Fibroblast of skin of right biceps (primary cell): ENCODE data around the gene RSU1.
"Not testable (repeated sequence)": the region's sequence is repeated elsewhere in the genome, so short reads cannot be mapped to it uniquely, and the experiment has no call there.

Experiments used
- DNase-seq: peaks from one replicate; pipeline ENCODE4 v3.0.0-alpha.2; 2013

RSU1 gene

DNA sequence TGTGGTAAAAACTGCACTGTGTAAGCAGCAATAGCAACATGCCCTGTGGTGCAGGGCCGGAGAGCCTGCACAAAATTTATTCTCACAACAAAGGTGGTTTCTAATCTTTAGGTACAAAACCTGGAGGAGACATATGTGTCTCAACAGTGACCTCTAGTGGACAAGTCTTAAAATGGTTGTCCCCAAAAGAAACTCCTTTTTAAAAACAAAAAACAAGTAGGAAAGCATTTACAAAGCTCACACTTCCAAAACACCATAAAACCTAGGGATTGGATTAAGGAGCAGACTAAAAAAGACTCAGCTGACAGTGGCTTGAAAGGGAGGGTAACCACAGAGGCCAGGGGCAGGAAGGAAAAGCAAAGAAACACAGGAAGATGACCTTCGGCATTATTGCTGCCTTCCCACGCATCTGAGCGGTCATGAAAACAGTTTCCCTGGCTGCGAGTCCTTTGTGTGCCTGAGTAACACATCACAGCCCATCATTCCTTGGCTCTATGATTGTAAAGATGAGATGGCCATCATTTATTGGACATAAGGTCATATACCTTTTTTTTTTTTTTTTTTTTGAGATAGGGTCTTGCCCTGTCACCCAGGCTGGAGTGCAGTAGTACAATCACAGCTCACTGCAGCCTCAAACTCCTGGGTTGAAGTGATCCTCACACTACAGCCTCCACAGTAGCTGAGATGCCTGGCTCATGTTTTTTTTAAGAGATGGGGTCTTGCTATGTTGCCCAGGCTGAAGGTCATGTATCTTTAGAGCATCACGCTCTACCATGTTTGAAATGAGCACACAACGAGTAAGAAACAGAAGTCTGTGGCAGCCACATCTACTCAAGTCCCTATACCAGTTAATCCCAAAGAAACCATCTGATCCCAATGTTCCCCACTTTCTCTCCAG, 39.5 kb downstream of the RSU1 start:
- DNase-seq, result peak; percentile 45

DNA sequence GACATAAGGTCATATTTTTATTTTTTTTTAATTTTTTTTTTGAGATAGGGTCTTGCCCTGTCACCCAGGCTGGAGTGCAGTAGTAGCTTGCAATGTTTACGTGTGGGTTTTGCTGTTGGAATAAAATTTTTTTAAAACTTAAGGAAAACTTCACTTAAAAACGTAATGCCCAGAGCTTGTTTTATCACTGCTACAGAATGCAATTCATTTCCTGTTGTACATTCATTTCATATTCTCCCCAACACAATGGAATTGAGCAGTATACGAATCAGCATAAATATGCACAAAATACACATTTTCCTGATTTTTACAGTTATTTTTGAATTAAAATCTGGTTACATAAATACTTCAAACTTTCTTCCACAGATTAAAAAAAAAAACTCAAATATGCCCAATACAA, 40.3 kb downstream of the RSU1 start:
- DNase-seq, result peak; percentile 11

- DNase-seq, result no peak
These were observed 43.9 kb downstream of the RSU1 start for GRCh38 chr10:16773334-16773733.

DNA sequence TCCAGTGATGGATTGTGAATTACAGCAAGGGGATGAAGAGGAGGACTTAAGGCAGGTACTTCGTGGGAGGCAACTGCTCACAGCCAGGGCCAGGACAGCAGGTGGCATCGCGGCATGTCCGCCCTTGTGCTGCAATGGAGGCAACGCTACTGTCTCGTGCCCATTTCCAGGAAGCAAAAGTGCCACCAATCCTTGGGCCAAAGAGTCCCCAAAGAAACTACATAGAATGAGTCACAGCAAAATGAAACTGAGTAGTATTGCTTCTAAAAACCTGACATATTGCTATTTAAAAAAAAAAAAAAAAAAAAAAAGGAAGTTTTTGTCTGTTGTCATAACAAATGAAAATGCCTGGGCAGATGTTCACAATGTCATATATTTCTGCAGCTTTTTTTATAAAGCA, 46.6 kb downstream of the RSU1 start:
- DNase-seq, result no peak

DNA sequence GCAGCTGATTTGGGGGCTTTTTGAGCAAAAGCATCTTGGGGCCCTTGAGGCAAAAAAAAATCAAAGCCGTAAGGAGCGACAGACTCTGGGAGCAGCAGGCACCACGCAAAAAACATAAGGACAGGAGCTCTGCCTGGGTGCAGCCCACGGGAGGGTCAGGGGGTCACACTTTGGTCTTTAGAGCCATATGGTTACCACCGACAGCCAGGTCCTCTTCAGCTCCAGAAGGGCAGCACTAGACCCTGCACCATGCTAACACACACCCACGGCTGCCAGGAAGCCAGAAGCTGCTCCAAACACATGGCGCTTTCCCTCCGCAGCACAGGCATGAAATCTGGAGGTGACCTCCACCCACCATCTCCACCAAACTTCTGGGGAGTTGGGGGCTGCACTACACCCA, 47.1 kb downstream of the RSU1 start:
- DNase-seq, result no peak

DNA sequence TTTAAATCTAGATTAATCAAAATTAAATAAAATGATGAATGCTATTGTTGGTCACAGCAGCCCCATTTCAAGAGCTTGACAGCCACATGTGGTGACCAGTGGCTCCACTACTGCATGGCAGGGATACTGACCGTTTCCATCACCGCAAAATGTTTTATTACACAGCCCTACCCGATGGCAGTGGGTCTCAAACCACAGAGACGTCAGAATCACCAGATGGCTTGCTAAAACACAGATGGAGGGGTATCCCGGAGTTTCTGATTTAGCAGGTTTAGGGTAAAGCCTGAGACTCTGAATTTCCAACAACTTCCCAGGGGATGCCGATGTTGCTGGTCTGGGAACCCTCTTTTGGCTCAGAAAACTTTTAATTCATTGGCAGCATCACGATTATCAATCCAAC, 47.9 kb downstream of the RSU1 start:
- no peak for DNase-seq

DNA sequence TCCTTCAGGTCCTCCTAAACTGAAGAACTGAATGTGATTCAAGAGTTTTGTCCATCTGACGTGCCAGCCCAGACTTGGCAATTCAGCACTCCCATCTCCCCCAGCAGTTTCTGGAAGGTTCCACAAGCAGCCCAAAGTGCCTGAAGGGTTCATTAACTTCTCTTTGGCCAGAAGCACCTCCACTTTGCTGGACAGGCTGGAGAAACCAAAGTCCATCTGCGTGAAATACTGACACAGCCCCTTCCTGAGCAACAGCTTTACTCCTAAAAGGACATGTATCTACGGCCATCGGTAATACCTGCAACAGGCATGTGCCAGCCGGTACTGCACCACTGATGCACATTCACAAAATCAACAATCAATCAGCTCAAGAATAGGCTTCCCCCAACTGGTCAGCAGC, 48.5 kb downstream of the RSU1 start:
- no peak for DNase-seq

DNA sequence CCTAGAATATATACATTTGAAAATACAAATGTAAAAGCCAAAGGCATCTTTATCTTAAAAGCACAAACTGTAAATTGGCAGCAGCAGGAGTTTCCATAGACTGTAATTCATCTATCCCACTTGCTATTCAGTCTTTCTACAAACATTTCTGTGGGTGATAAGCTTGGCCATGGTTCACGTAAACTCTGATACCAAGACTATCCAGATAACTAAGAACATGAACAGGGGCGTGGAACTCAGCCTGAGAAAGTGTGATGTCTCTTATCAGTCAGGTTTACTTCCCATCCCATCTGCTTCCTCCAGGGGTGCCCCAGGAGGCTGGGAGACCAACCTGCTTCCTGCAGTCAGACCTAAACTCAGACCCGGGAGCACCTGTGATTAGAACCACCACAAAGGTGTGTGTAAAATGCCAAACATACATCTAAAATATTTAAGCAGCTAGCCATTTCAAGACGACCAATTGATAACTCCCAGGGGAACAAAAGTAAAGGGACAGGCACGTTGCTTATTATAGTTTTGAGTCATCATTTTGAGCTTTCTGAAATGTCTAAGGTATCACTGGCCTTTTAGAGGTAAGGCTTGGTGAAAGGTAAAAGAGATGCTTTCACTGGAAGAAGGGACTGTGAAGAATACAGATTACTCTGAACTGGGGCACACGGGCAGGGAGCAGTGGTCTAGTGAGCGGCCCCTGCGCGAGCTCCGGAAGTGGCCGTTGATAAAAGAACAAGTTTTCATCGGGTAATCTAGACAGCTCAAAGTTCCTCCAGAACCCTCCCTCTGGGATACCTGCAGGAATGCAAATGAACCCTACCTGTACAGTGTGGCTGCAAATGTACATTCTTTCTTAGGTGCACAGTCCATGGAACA, 51.5 kb downstream of the RSU1 start:
- DNase-seq, result no peak

GRCh38 chr10:16761300-16761699, 55.9 kb downstream of the RSU1 start:
- DNase-seq, result no peak

DNA sequence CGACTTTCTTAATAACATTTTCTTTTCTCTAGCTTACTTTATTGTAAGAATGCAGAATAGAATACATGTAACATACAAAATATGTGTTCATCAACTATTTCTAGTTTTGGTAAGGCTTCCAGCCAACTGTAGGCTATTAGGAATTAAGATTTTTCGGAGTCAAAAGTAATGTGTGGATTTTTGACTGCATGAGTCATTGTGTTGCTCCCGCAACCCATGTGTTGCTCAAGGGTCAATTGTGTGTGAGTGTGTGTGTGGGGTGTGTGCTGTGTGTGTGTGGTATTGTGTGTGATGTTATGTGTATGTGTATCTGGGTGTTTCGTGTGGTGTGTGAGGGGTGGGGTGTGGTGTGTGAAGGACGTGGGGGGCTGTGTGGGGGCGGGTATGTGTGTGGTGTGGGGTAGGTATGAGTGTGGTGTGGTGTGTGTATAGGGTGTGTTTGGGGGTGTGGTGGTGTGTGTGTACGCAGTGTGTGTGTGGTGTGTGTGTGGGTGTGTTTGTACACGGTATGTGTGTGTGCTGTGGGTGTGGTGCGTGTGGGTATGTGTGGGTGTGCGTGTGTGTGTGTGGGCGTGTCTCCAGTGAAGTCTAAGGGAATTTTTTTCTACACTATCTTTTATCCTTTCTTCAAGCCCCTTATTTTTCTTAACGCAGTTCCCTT, 60.5 kb downstream of the RSU1 start:
- peak; percentile 86 for DNase-seq

- no peak for DNase-seq
These were observed 62.5 kb downstream of the RSU1 start for GRCh38 chr10:16754765-16755164.

GRCh38 chr10:16752849-16753248, 64.4 kb downstream of the RSU1 start:
- not testable (repeated sequence) for DNase-seq

DNA sequence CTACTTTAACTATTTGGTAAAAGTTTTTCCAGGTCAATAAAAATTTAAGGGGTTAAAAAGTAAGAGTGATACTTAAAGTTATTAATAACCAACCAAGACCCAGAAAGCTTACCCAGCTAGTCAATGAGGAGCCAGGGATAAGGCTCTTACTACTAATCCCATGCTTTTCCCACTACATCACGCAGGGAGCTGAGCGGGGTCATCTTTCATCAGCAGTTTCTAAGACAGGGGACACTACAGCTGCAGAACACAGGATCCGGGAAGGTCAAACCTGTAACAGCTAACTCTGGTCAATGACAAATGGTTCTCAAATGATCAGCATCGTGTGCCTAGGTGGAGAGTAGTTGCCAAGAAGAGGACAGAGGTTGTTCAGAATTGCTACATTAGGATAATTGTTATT, 65.1 kb downstream of the RSU1 start:
- DNase-seq, result no peak

DNA sequence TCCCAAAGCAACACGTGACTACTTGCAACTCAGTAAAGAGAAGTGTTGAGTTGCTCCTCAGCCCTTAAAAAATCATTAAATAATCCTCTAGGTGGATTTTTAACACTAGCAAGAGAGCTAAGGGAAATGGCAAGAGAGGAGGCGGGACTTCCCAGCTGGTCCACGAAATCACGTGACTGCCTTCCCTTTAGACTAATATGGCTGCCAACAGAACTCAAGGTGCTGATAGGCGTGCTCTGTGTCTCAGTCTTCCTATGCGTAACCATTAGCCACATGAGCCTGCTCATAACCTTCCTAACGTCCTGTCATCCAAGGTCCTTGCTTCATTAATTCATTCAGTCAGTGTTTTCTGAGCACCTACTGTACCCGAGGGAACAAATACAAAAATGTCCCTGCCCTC, 66.0 kb downstream of the RSU1 start:
- no peak for DNase-seq

DNA sequence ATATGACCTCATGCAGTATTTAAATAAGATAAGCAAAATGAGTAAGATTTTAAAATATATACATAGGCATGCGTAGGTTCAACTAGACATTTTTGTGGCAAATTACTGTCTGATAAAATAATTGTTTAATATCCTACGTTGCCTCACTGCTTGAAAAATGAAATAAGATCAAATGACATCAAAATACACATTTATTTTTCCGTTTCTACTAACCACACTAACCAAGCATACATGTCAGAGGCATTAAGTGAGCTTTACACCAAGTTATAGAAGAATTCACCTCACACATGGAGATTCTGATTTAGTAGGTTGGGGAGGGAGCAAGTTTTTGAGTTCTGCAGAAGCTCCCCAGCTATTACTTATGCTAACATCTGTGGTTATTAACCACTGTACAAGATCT, 66.8 kb downstream of the RSU1 start:
- DNase-seq, result no peak

DNA sequence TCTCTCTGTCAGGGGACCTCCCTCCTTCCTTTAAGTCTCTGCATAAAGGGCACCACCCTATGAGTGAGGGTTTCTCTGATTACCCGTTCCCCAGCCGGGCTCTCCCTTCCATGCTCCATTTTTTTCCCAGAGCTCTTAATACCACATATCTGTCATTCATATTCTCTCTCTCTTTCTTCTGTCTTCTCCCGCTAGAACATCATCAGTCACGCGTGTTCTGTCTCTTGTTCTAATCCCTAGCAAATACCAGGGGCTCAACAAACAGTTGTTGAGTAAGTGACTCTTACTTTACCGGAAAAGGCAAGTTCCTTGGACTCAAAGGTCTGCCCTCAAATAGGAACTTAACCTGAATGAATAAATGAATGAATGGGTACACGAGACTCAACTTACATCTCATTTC, 68.5 kb downstream of the RSU1 start:
- DNase-seq, result no peak

GRCh38 chr10:16746856-16747255, 70.4 kb downstream of the RSU1 start:
- no peak for DNase-seq

DNA sequence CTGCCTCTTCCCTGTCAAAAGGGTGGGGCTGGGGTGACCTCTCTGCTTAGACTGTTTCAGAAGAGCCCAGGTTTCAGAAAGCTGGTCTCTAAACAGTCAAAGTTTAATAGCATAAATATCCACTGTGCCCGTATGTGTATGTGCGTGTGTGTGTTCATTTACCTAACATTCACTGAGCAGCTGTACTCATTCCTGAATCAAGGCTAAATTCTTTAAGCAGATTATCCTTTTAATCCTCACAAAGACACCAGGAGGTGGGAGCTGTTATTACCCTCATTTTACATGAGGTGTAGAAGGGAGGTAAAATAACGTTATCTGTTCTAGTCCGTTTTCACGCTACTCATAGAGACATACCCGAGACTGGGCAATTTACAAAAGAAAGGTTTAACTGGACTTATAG, 72.2 kb downstream of the RSU1 start:
- no peak for DNase-seq

GRCh38 chr10:16742165-16742960, 74.9 kb downstream of the RSU1 start:
- no peak for DNase-seq

DNA sequence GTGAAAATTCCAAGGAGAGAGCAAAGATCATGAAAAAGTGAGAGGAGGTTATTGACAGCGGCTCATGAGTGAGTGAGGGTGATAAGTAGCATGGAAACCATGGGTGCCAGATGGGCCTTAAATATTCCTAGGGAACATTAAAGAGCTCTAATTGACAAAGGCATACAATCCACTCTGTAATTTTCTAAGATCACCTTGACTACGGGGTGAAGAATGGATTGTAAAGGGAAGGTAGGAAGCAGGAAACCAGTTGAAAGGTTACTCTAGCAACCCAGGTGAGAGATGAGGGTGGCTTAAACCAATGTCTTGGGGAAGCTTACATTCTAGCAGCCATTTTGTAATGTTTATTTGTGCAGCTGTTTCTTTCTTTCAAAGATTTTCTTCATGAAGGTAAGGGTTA, 75.7 kb downstream of the RSU1 start:
- DNase-seq, result no peak

DNA sequence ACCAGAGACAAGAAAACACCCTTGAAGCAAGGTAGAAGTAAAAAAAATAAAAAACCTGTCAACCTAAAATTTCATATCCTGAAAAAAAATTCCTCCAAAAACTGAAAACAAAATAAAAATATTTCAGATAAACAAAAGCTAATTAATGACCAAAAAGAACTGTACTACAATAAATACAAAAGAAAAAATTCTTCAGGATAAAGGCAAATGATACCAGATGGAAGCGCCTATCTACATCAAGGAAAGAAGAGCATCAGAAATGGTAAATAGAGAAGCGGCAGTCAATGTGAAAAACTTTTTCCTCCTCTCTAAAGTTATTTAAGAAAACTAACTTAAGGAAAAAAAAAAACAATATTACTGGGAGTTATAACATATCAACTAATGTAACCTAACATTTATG, 79.8 kb downstream of the RSU1 start:
- no peak for DNase-seq

GRCh38 chr10:16735671-16736070, 81.6 kb downstream of the RSU1 start:
- DNase-seq, result no peak

DNA sequence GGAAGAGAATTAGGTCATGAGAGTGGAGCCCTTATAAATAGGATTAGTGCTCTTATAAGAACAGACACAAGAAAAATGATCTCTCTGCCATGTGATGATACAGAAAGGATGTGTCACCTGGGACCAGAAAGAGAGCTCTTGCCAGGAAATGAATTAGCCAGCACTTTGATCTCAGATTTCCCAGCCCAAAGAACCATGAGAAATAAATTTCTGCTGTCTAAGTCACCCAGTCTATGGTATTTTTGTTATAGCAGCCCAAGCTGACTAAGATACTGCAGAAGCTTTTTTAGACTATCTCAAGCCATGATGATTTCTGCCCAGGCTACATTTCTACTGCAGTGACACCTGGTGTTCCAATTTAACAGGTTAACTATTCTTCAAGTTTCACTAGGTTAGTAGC, 84.8 kb downstream of the RSU1 start:
- peak; percentile 31 for DNase-seq
